Measurements from ENCODE around the gene MAN2A1.

DNA sequence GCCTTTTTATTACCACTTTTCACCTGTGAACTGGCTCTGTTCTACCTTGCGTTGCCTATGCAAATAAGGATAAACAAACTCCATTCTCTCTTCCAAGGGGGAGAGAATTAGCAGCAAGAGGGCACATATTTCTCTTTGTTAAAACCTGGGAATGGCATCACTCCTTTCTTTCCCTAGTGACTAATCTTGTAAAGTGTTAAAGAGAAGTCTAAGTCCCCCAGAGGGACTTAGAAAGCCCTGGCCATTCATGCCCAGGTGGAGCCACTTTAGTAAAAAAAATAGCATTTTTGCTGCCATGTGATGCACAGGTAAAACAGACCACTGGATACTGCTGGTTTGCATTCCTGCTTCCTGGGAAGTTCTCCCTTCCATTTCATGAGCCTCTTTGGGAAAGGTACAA lies 148.4 kb downstream of the MAN2A1 start:
- TF ChIP-seq EZH2 (IDR thresholded peaks at IDR 0.05) (no peak), POLR2AphosphoS5 (IDR thresholded peaks at IDR 0.05; ENCODE audit: borderline replicate concordance, low read depth, low read length) (no peak)

All from SK-N-MC (cell line).